Measurements from ENCODE around the gene IGF2BP2.
"Not testable (repeated sequence)": the region's sequence is repeated elsewhere in the genome, so short reads cannot be mapped to it uniquely, and the experiment has no call there.

Gene IGF2BP2

DNA sequence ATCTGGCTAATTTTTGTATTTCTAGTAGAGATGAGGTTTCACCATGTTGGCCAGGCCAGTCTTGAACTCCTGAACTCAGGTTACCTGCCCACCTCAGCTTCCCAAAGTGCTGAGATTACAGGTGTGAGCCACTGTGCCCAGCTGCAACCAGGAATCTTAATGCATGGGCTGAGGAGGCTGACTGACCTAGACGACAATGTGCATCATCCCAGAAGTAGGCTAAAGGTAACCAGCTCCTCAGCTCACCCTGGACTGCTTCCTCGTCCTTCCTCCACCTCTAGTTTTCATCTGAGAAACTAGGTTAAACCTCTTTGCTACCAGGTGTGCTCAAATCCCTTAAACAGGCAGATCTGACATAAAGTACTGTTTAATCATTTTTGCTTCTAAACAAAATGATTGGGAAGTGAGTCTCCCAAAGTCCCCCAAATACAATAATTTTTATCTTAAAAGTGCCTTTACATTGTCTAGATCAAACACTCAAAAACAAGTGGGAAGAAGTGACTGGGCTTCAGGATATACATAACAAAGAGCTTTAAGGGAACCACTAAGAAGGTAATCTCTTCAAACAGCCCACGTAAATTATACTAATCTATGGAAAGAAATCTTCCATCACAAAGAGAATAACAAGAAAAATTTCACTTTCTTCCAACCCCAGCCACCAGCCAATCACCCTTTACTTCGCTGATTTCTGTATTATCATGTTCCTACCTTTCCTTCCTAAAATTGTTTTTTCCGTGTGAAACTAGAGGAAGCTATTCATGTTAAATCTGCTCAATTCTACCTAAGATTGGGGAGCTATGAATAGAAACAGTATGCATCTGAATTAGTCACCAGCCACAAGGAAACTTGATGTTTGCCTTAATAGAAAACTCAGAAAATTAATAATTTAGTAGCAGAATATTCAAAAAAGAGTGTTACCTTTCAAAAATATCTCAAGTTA lies 34.7 kb downstream of the IGF2BP2 start:
- H3K4me3 ChIP-seq (IDR thresholded peaks at IDR 0.05; ENCODE audit: insufficient read depth, low read depth, low read length) = no peak overlapping the region
- H3K4me1 ChIP-seq (ENCODE audit: low read depth, poor library complexity, severe bottlenecking) = peaks cover 12% of the 10 kb centered on the region
- no peaks in the 10 kb centered on the region for H3K36me3 ChIP-seq (ENCODE audit: insufficient read depth)
- no peak overlapping the region for H3K9ac ChIP-seq
- no peak overlapping the region for H3K4me2 ChIP-seq
- no peaks in the 10 kb centered on the region for H4K20me1 ChIP-seq (ENCODE audit: insufficient read depth)
- H3K27me3 ChIP-seq (ENCODE audit: insufficient read depth, low read depth) = no peaks in the 10 kb centered on the region
- H3K27ac ChIP-seq = no peak overlapping the region
- no peak overlapping the region for H2AFZ ChIP-seq (ENCODE audit: low read depth)
- TF ChIP-seq, protein P1, sequence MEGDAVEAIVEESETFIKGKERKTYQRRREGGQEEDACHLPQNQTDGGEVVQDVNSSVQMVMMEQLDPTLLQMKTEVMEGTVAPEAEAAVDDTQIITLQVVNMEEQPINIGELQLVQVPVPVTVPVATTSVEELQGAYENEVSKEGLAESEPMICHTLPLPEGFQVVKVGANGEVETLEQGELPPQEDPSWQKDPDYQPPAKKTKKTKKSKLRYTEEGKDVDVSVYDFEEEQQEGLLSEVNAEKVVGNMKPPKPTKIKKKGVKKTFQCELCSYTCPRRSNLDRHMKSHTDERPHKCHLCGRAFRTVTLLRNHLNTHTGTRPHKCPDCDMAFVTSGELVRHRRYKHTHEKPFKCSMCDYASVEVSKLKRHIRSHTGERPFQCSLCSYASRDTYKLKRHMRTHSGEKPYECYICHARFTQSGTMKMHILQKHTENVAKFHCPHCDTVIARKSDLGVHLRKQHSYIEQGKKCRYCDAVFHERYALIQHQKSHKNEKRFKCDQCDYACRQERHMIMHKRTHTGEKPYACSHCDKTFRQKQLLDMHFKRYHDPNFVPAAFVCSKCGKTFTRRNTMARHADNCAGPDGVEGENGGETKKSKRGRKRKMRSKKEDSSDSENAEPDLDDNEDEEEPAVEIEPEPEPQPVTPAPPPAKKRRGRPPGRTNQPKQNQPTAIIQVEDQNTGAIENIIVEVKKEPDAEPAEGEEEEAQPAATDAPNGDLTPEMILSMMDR (conservative IDR thresholded peaks at IDR 0.05; ENCODE audit: low read depth, low read length) = no peak
- H3K79me2 ChIP-seq (ENCODE audit: insufficient read depth, low read depth) = no peaks in the 10 kb centered on the region

DNA sequence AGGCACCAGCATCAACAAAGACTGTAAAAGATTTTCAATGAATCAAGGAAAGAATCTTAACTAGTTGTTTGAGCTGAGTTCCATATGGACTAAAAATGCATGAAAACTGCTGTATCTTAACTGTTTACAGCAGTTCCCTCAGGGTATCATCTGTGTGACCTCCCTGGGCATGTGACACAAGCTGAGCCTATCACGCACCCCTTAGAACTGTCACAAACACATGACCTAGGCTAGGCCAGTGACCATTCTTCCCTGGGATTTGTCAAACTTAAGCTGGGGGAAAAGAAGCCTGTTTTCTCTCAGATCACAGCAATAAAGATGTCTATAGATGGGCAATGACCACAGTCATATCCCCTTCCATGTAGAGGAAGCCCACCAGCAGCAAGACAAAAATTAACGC lies 35.7 kb downstream of the IGF2BP2 start:
- H3K36me3 ChIP-seq (ENCODE audit: insufficient read depth) = no peaks in the 10 kb centered on the region
- H3K4me2 ChIP-seq = no peak overlapping the region
- peaks cover 1% of the 10 kb centered on the region for H3K4me1 ChIP-seq (ENCODE audit: low read depth, poor library complexity, severe bottlenecking)
- H3K9ac ChIP-seq = no peak overlapping the region
- no peak overlapping the region for H3K4me3 ChIP-seq (IDR thresholded peaks at IDR 0.05; ENCODE audit: insufficient read depth, low read depth, low read length)
- H2AFZ ChIP-seq (ENCODE audit: low read depth) = no peak overlapping the region
- no peaks in the 10 kb centered on the region for H3K79me2 ChIP-seq (ENCODE audit: insufficient read depth, low read depth)
- no peak overlapping the region for H3K27ac ChIP-seq
- H4K20me1 ChIP-seq (ENCODE audit: insufficient read depth) = no peaks in the 10 kb centered on the region
- TF ChIP-seq, protein P1 (conservative IDR thresholded peaks at IDR 0.05; ENCODE audit: low read depth, low read length) = no peak
- no peaks in the 10 kb centered on the region for H3K27me3 ChIP-seq (ENCODE audit: insufficient read depth, low read depth)

DNA sequence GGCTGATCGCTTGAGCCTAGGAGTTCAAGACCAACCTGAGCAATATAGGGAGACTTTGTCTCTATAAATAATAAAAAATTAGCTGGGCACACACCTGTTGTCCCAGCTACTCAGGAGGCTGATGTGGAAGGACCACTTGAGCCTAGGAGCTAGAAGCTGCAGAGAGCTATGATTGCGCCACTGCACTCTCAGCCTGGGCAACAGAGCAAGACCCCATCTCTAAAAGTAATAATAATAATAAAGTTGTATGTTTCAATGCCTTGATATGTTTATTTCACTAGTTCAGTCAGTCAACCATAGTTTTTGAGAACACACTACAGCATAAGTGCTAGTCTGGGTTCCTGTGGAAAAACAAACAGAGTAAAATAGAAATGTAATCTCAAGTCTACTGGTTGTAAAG lies 36.5 kb downstream of the IGF2BP2 start:
- Histone ChIP-seq H3K4me1 (ENCODE audit: low read depth, poor library complexity, severe bottlenecking) (no peaks in the 10 kb centered on the region), H3K4me2 (no peak overlapping the region), H3K36me3 (ENCODE audit: insufficient read depth) (no peaks in the 10 kb centered on the region), H2AFZ (ENCODE audit: low read depth) (no peak overlapping the region), H4K20me1 (ENCODE audit: insufficient read depth) (no peaks in the 10 kb centered on the region), H3K27me3 (ENCODE audit: insufficient read depth, low read depth) (no peaks in the 10 kb centered on the region), H3K79me2 (ENCODE audit: insufficient read depth, low read depth) (no peaks in the 10 kb centered on the region), H3K9ac (no peak overlapping the region), H3K4me3 (IDR thresholded peaks at IDR 0.05; ENCODE audit: insufficient read depth, low read depth, low read length) (no peak overlapping the region), H3K27ac (no peak overlapping the region)
- TF ChIP-seq, protein P1 (conservative IDR thresholded peaks at IDR 0.05; ENCODE audit: low read depth, low read length) = no peak

DNA sequence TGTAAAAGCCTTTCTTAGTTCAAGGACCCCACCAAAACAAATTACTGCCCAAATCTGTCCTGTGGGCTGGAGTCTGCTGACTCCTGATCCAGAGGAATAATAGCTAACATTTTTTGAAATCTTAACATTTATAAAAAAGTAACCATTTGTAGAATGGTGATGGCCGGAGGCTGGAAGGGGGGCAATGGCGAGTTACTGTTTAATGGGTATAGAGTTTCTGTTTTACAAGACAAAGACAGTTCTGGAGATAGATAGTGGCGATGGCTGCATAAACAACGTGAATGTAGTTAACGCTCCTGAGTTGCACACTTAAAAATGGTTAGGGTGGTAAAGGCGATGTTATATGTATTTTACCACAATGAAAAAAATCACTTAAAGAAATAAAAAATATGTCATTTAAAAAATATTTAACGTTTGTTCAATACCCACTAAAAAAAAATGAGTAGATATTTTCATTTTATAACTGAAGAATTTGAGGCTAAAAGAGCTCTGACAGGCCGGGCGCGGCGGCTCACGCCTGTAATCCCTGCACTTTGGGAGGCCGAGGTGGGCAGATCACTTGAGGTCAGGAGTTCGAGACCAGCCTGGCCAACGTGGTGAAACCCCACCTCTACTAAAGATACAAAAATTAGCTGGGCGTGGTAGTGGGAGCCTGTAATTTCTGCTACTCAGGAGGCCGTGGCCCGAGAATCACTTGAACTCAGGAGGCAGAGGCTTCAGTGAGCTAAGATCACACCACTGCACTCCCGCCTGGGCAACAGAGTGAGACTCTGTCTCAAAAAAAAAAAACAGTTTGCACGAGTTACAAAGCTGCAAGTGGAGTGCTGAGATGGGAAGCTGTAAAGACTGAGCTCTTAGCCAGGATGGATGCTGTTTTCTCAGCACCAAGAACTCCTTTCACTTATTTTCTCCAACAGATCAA lies 37.6 kb downstream of the IGF2BP2 start:
- Histone ChIP-seq H3K9ac (no peak overlapping the region), H2AFZ (ENCODE audit: low read depth) (no peak overlapping the region), H3K79me2 (ENCODE audit: insufficient read depth, low read depth) (no peaks in the 10 kb centered on the region), H3K27me3 (ENCODE audit: insufficient read depth, low read depth) (no peaks in the 10 kb centered on the region), H3K4me3 (IDR thresholded peaks at IDR 0.05; ENCODE audit: insufficient read depth, low read depth, low read length) (no peak overlapping the region), H3K4me2 (no peak overlapping the region), H3K27ac (no peak overlapping the region), H3K4me1 (ENCODE audit: low read depth, poor library complexity, severe bottlenecking) (no peaks in the 10 kb centered on the region), H3K36me3 (ENCODE audit: insufficient read depth) (no peaks in the 10 kb centered on the region), H4K20me1 (ENCODE audit: insufficient read depth) (no peaks in the 10 kb centered on the region)
- TF ChIP-seq, protein P1 (conservative IDR thresholded peaks at IDR 0.05; ENCODE audit: low read depth, low read length) = no peak

DNA sequence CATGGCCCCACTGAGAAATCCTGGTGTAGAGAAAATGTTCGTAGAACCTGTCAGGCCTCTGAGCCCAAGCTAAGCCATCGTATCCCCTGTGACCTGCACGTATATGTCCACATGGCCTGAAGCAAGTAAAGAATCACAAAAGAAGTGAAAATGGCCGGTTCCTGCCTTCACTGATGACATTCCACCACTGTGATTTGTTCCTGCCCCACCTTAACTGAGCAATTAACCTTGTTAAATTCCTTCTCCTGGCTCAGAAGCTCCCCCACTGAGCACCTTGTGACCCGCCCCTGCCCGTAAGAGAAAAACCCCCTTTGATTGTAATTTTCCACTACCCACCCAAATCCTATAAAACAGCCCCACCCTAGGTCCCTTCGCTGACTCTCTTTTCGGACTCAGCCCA lies 38.6 kb downstream of the IGF2BP2 start:
- not testable (repeated sequence) for H3K79me2 ChIP-seq (ENCODE audit: insufficient read depth, low read depth); H3K9ac ChIP-seq; H3K27ac ChIP-seq; H4K20me1 ChIP-seq (ENCODE audit: insufficient read depth); H2AFZ ChIP-seq (ENCODE audit: low read depth); H3K36me3 ChIP-seq (ENCODE audit: insufficient read depth); H3K27me3 ChIP-seq (ENCODE audit: insufficient read depth, low read depth); H3K4me3 ChIP-seq (IDR thresholded peaks at IDR 0.05; ENCODE audit: insufficient read depth, low read depth, low read length); H3K4me1 ChIP-seq (ENCODE audit: low read depth, poor library complexity, severe bottlenecking); H3K4me2 ChIP-seq
